ENCODE results near the gene ADAM33. TPM values are rescaled to one million over a fixed set of nuclear protein-coding genes. Genes with fewer than 3 reads are reported as not detected.
A peak's percentile ranks its signal among the peaks of the same experiment; 100 is the strongest.

ADAM33 gene
- polyA plus RNA-seq, 2 donors: 27.3 to 83.1 TPM

GRCh38 chr20:3661060-3661813, 20.6 kb downstream of the ADAM33 start:
- peaks cover 4 to 7% of the 10 kb centered on the region in 2 donors for H3K4me1 ChIP-seq (ENCODE audit: control insufficient read depth in 2 of 2, insufficient read depth in 2 of 2, low read length in 1 of 2)
- peaks cover 7 to 10% of the 10 kb centered on the region in 2 donors for H3K27me3 ChIP-seq (ENCODE audit: control insufficient read depth in 1 of 2, insufficient read depth in 2 of 2, low read length in 2 of 2)
- 12% methylated on average over 54 to 60 of the region's 60 CpGs for WGBS, 2 donors
- H3K36me3 ChIP-seq (ENCODE audit: control insufficient read depth in 2 of 2, insufficient read depth in 2 of 2, low read length in 1 of 2): no peaks in the 10 kb centered on the region
- no peaks in the 10 kb centered on the region for H3K9me3 ChIP-seq (ENCODE audit: control insufficient read depth in 2 of 2, insufficient read depth in 1 of 2, low read depth in 1 of 2, low read length in 1 of 2)
- no peak overlapping the region for H3K27ac ChIP-seq (ENCODE audit: low read depth in 2 of 2, low read length in 1 of 2)
- H3K4me3 ChIP-seq (ENCODE audit: low read depth in 1 of 2, low read length in 2 of 2): peak overlapping the region in 1 of 2 donors; percentile 32

- WGBS, 2 donors: 4 to 5% methylated on average over 57 to 75 of the region's 75 CpGs
- Histone ChIP-seq H3K27ac (ENCODE audit: low read depth in 2 of 2, low read length in 1 of 2) (no peak overlapping the region), H3K4me1 (ENCODE audit: control insufficient read depth in 2 of 2, insufficient read depth in 2 of 2, low read length in 1 of 2) (peaks cover 4 to 7% of the 10 kb centered on the region in 2 donors), H3K4me3 (ENCODE audit: low read depth in 1 of 2, low read length in 2 of 2) (peak overlapping the region in 1 of 2 donors; percentile 32), H3K27me3 (ENCODE audit: control insufficient read depth in 1 of 2, insufficient read depth in 2 of 2, low read length in 2 of 2) (peaks cover 7 to 10% of the 10 kb centered on the region in 2 donors), H3K9me3 (ENCODE audit: control insufficient read depth in 2 of 2, insufficient read depth in 1 of 2, low read depth in 1 of 2, low read length in 1 of 2) (no peaks in the 10 kb centered on the region), H3K36me3 (ENCODE audit: control insufficient read depth in 2 of 2, insufficient read depth in 2 of 2, low read length in 1 of 2) (no peaks in the 10 kb centered on the region)
Measured at GRCh38 chr20:3660262-3661059, 21.3 kb downstream of the ADAM33 start.

- H3K4me3 ChIP-seq (ENCODE audit: low read depth in 1 of 2, low read length in 2 of 2): no peak overlapping the region
- H3K4me1 ChIP-seq (ENCODE audit: control insufficient read depth in 2 of 2, insufficient read depth in 2 of 2, low read length in 1 of 2): peaks cover 4 to 7% of the 10 kb centered on the region in 2 donors
- peaks cover 7 to 10% of the 10 kb centered on the region in 2 donors for H3K27me3 ChIP-seq (ENCODE audit: control insufficient read depth in 1 of 2, insufficient read depth in 2 of 2, low read length in 2 of 2)
- no peak overlapping the region for H3K27ac ChIP-seq (ENCODE audit: low read depth in 2 of 2, low read length in 1 of 2)
- WGBS, 2 donors: 67 to 73% methylated on average over 12 of the region's 12 CpGs
- no peaks in the 10 kb centered on the region for H3K9me3 ChIP-seq (ENCODE audit: control insufficient read depth in 2 of 2, insufficient read depth in 1 of 2, low read depth in 1 of 2, low read length in 1 of 2)
- H3K36me3 ChIP-seq (ENCODE audit: control insufficient read depth in 2 of 2, insufficient read depth in 2 of 2, low read length in 1 of 2): no peaks in the 10 kb centered on the region
Measured at GRCh38 chr20:3659492-3660261, 22.1 kb downstream of the ADAM33 start.

GRCh38 chr20:3658716-3659491, 22.9 kb downstream of the ADAM33 start:
- H3K36me3 ChIP-seq (ENCODE audit: control insufficient read depth in 2 of 2, insufficient read depth in 2 of 2, low read length in 1 of 2): no peaks in the 10 kb centered on the region
- H3K4me3 ChIP-seq (ENCODE audit: low read depth in 1 of 2, low read length in 2 of 2): no peak overlapping the region
- peaks cover 7 to 10% of the 10 kb centered on the region in 2 donors for H3K27me3 ChIP-seq (ENCODE audit: control insufficient read depth in 1 of 2, insufficient read depth in 2 of 2, low read length in 2 of 2)
- 58 to 68% methylated on average over 8 of the region's 8 CpGs for WGBS, 2 donors
- peaks cover 4 to 7% of the 10 kb centered on the region in 2 donors for H3K4me1 ChIP-seq (ENCODE audit: control insufficient read depth in 2 of 2, insufficient read depth in 2 of 2, low read length in 1 of 2)
- H3K9me3 ChIP-seq (ENCODE audit: control insufficient read depth in 2 of 2, insufficient read depth in 1 of 2, low read depth in 1 of 2, low read length in 1 of 2): no peaks in the 10 kb centered on the region
- H3K27ac ChIP-seq (ENCODE audit: low read depth in 2 of 2, low read length in 1 of 2): peak overlapping the region in 1 of 2 donors; percentile 25

GRCh38 chr20:3658019-3658715, 23.6 kb downstream of the ADAM33 start:
- Histone ChIP-seq H3K4me1 (ENCODE audit: control insufficient read depth in 2 of 2, insufficient read depth in 2 of 2, low read length in 1 of 2) (peaks cover 4 to 8% of the 10 kb centered on the region in 2 donors), H3K27ac (ENCODE audit: low read depth in 2 of 2, low read length in 1 of 2) (no peak overlapping the region), H3K4me3 (ENCODE audit: low read depth in 1 of 2, low read length in 2 of 2) (no peak overlapping the region), H3K36me3 (ENCODE audit: control insufficient read depth in 2 of 2, insufficient read depth in 2 of 2, low read length in 1 of 2) (no peaks in the 10 kb centered on the region), H3K9me3 (ENCODE audit: control insufficient read depth in 2 of 2, insufficient read depth in 1 of 2, low read depth in 1 of 2, low read length in 1 of 2) (no peaks in the 10 kb centered on the region), H3K27me3 (ENCODE audit: control insufficient read depth in 1 of 2, insufficient read depth in 2 of 2, low read length in 2 of 2) (peaks cover 7 to 10% of the 10 kb centered on the region in 2 donors)
- 84 to 92% methylated on average over 7 of the region's 7 CpGs for WGBS, 2 donors

- WGBS, 2 donors: 78 to 84% methylated on average over 4 of the region's 4 CpGs
- Histone ChIP-seq H3K4me1 (ENCODE audit: control insufficient read depth in 2 of 2, insufficient read depth in 2 of 2, low read length in 1 of 2) (peaks cover 0 to 7% of the 10 kb centered on the region in 2 donors), H3K9me3 (ENCODE audit: control insufficient read depth in 2 of 2, insufficient read depth in 1 of 2, low read depth in 1 of 2, low read length in 1 of 2) (no peaks in the 10 kb centered on the region), H3K36me3 (ENCODE audit: control insufficient read depth in 2 of 2, insufficient read depth in 2 of 2, low read length in 1 of 2) (peaks cover 3% of the 10 kb centered on the region in 2 donors), H3K27me3 (ENCODE audit: control insufficient read depth in 1 of 2, insufficient read depth in 2 of 2, low read length in 2 of 2) (no peaks in the 10 kb centered on the region), H3K4me3 (ENCODE audit: low read depth in 1 of 2, low read length in 2 of 2) (no peak overlapping the region), H3K27ac (ENCODE audit: low read depth in 2 of 2, low read length in 1 of 2) (no peak overlapping the region)
Measured at GRCh38 chr20:3655131-3655405, 26.7 kb downstream of the ADAM33 start.

- Histone ChIP-seq H3K9me3 (ENCODE audit: control insufficient read depth in 2 of 2, insufficient read depth in 1 of 2, low read depth in 1 of 2, low read length in 1 of 2) (no peaks in the 10 kb centered on the region), H3K36me3 (ENCODE audit: control insufficient read depth in 2 of 2, insufficient read depth in 2 of 2, low read length in 1 of 2) (peaks cover 3 to 4% of the 10 kb centered on the region in 2 donors), H3K27ac (ENCODE audit: low read depth in 2 of 2, low read length in 1 of 2) (no peak overlapping the region), H3K4me1 (ENCODE audit: control insufficient read depth in 2 of 2, insufficient read depth in 2 of 2, low read length in 1 of 2) (peaks cover 0 to 7% of the 10 kb centered on the region in 2 donors), H3K4me3 (ENCODE audit: low read depth in 1 of 2, low read length in 2 of 2) (no peak overlapping the region), H3K27me3 (ENCODE audit: control insufficient read depth in 1 of 2, insufficient read depth in 2 of 2, low read length in 2 of 2) (no peaks in the 10 kb centered on the region)
- WGBS, 2 donors: 77% methylated on average over 17 of the region's 17 CpGs
Measured at GRCh38 chr20:3654326-3655130, 27.3 kb downstream of the ADAM33 start.

- Histone ChIP-seq H3K9me3 (ENCODE audit: control insufficient read depth in 2 of 2, insufficient read depth in 1 of 2, low read depth in 1 of 2, low read length in 1 of 2) (no peaks in the 10 kb centered on the region), H3K27me3 (ENCODE audit: control insufficient read depth in 1 of 2, insufficient read depth in 2 of 2, low read length in 2 of 2) (no peaks in the 10 kb centered on the region), H3K4me3 (ENCODE audit: low read depth in 1 of 2, low read length in 2 of 2) (no peak overlapping the region), H3K36me3 (ENCODE audit: control insufficient read depth in 2 of 2, insufficient read depth in 2 of 2, low read length in 1 of 2) (peaks cover 5 to 7% of the 10 kb centered on the region in 2 donors), H3K27ac (ENCODE audit: low read depth in 2 of 2, low read length in 1 of 2) (no peak overlapping the region), H3K4me1 (ENCODE audit: control insufficient read depth in 2 of 2, insufficient read depth in 2 of 2, low read length in 1 of 2) (peaks cover 0 to 7% of the 10 kb centered on the region in 2 donors)
- 63 to 68% methylated on average over 2 of the region's 2 CpGs for WGBS, 2 donors
Measured at GRCh38 chr20:3653921-3654320, 27.9 kb downstream of the ADAM33 start.
